Measurements from ENCODE around the gene ZNF296. TPM values are rescaled to one million over a fixed set of nuclear protein-coding genes. Genes with fewer than 3 reads are reported as not detected.

ZNF296 gene
- total and polyA plus RNA-seq, 2 of the 13 experiments (the other 11 are each of a cell fraction or from before 2014, with no cell fraction given): 0.26 to 0.62 TPM

DNA sequence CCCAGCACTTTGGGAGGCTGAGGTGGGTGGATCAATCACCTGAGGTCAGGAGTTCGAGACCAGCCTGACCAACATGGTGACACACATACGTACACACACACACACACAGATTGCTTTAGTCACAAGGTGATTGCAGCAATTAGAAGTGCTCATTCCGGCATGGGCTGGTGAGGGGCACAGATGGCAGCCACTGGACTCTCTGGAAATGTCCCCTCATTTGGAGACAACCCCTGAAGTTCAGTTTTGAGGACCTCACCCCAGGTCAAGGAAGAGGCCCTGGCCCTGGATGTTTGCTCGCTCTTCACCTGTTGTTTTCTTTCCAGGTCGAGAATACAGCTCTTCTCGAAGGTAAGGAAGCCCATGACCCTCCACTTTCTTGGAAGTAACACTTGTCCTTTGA, 6.1 kb downstream of the ZNF296 start (continued):
- no peak for TF ChIP-seq ZBTB40 (IDR thresholded peaks at IDR 0.05)
- no peak for TF ChIP-seq ZBTB40 (CRISPR knock-in tag; IDR thresholded peaks at IDR 0.05)
- no peak for TF ChIP-seq POLR2G (IDR thresholded peaks at IDR 0.05; ENCODE audit: low read depth, low read length)

DNA sequence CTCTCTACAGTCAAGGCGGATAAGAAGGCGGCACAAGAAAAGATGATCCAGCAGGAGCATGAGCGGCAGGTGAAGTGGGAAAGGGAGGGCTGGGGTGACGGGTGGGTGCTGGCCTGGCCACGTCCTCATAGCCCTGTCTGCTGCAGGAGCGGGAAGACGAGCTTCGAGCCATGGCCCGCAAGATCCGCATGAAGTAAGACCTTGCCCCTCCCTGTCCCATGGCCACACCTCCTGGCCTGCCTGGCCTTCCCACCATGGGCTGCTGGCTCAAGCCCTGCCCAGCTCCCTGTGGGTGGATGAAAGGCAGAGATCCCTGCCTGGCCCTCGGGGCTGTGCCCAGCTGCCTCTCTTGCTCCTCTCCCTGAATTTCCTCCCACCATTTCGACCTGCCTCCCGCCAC, 7.2 kb downstream of the ZNF296 start:
- Histone ChIP-seq H2AFZ (ENCODE audit: low read length) (no peak overlapping the region), H3K9ac (ENCODE audit: insufficient read depth, low read depth, low read length) (no peak overlapping the region), H3K4me2 (ENCODE audit: low read depth, low read length) (no peak overlapping the region), H3K27me3 (ENCODE audit: control insufficient read depth in 1 of 2, insufficient read depth in 2 of 2, low read length in 2 of 2) (no peaks in the 10 kb centered on the region), H3K27ac (ENCODE audit: extremely low read length, insufficient read depth, low read length) (no peak overlapping the region), H3K9me3 (ENCODE audit: low read length) (no peaks in the 10 kb centered on the region), H3K79me2 (ENCODE audit: insufficient read depth, low read length) (no peaks in the 10 kb centered on the region), H4K20me1 (ENCODE audit: insufficient read depth, low read length) (no peaks in the 10 kb centered on the region), H3K36me3 (replicated peaks in 1 of 2; ENCODE audit: control insufficient read depth in 1 of 2, insufficient read depth in 2 of 2, low read length in 2 of 2) (peaks cover 30 to 55% of the 10 kb centered on the region in 2 experiments; a peak in 4 of 5 replicates), H3K4me3 (replicated peaks in 1 of 3; ENCODE audit: insufficient read depth in 1 of 3, low read depth in 2 of 3, low read length in 3 of 3) (no peak overlapping the region), H3K4me1 (ENCODE audit: insufficient read depth, low read length) (no peaks in the 10 kb centered on the region)
- intact Hi-C loops (cut with micrococcal nuclease; ENCODE audit: unreplicated experiment): no loop called here
- FAIRE-seq: no peak
- in situ Hi-C loops (cut with HindIII; ENCODE audit: extremely low pct_ligation_motif_present, low pct_unique_long_range_greater_than_20kb): no loop called here
- no peak for DNase-seq (ENCODE audit: low spot score)
- ATAC-seq: peak; percentile 51
- 96% methylated on average over 10 of the region's 13 CpGs for WGBS (ENCODE audit: low lambda C conversion rate)
- CTCF ChIA-PET (ENCODE audit: low intra/inter-chr PET ratio, low total read pairs): no interaction called here
- POLR2A ChIA-PET: interaction anchor here (1.8 kb wide), 1 partner anchor 30 kb away, joined by 5 read pairs; the partner anchor contains the start of gene CLASRP
- no TSS peak for BruUV-seq (replicated peaks)
- no peak for TF ChIP-seq KAT7 (CRISPR knock-in tag; IDR thresholded peaks at IDR 0.05; ENCODE audit: borderline replicate concordance)
- no peak for TF ChIP-seq ZBTB25 (CRISPR knock-in tag; IDR thresholded peaks at IDR 0.05)
- no peak for TF ChIP-seq HDAC6 (IDR thresholded peaks at IDR 0.05; ENCODE audit: low read depth, low read length)
- TF ChIP-seq AGO2 (optimal IDR thresholded peaks at IDR 0.05; ENCODE audit: low read depth, low read length): peak; percentile 9
- TF ChIP-seq ZBTB38 (CRISPR knock-in tag; IDR thresholded peaks at IDR 0.05): peak; percentile 71; the same call in 1 of the 2 replicates
- no peak for TF ChIP-seq MTA3 (CRISPR knock-in tag; IDR thresholded peaks at IDR 0.05)
- no peak for TF ChIP-seq ZNF747 (CRISPR knock-in tag; IDR thresholded peaks at IDR 0.05; ENCODE audit: borderline replicate concordance)
- no peak for TF ChIP-seq ZSCAN30 (CRISPR knock-in tag; IDR thresholded peaks at IDR 0.05)
- no peak for TF ChIP-seq MLLT10 (CRISPR knock-in tag; IDR thresholded peaks at IDR 0.05)
- TF ChIP-seq FOSL2 (CRISPR knock-in tag; IDR thresholded peaks at IDR 0.05): no peak
